GM12878 (cell line): Measurements from ENCODE around the gene ZMAT3. TPM values are rescaled to one million over a fixed set of nuclear protein-coding genes. Genes with fewer than 3 reads are reported as not detected.
A peak's percentile ranks its signal among the peaks of the same experiment; 100 is the strongest.

Source experiments
- ATAC-seq: fragments of 200-7000 bp; cut with Tn5 transposase; 3 replicates; pipeline ENCODE4 v1.9.1; 2020; ENCODE audit warnings: mild to moderate bottlenecking, moderate library complexity
- BruUV-seq: library from RNA; stranded (reverse); fragments of 400-500 nt; replicated peaks from 2 replicates; lab custom pipeline; 2021; lab: Mats Ljungman, UMichigan
- CTCF ChIA-PET: fragments of 300-600 bp; sonication (Branson Sonifier 250); formaldehyde crosslinking; extraction: SDS; loops from one replicate; lab custom pipeline; 2021; ENCODE audit warnings: inconsistent platforms; lab: Yijun Ruan, JAX
- POLR2A ChIA-PET: fragments of 350-600 bp; formaldehyde crosslinking; extraction: SDS; loops from one replicate; lab custom pipeline; 2021; ENCODE audit warnings: inconsistent platforms; lab: Charles Lee
- RAD21 ChIA-PET: fragments of 300-600 bp; sonication (Branson Sonifier 250); formaldehyde crosslinking; loops from one replicate; lab custom pipeline; 2023; ENCODE audit warnings: antibody characterized with exemption; ENCODE audit not compliant: unreplicated experiment; lab: Charles Lee
- SMC1A ChIA-PET: fragments of 300-600 bp; sonication (Branson Sonifier 250); formaldehyde crosslinking; loops from one replicate; lab custom pipeline; 2023; ENCODE audit not compliant: unreplicated experiment, uncharacterized antibody; lab: Charles Lee
- DNase-seq: peaks from one replicate; pipeline ENCODE4 v3.0.0-alpha.2; 2011; ENCODE audit warnings: low read depth, low spot score
- FAIRE-seq: peaks from 3 replicates; lab custom pipeline; 2011; peaks lifted over from hg19 to GRCh38; lab: Jason Lieb, UNC
- H2AFZ ChIP-seq: 2 replicates; pipeline ENCODE4 v1.6.0; 2011; ENCODE audit warnings: low read depth, low read length, control low read depth; ENCODE audit not compliant: control insufficient read depth
- H3K27ac ChIP-seq: 2 replicates; pipeline ENCODE4 v1.5.1; 2011; ENCODE audit warnings: control low read depth; ENCODE audit not compliant: control insufficient read depth, insufficient read depth
- H3K27me3 ChIP-seq, 2 experiments: replicated peaks in 1 of 2; 2 replicates each; pipeline versions ENCODE4 v1.6.0 to v1.6.1; 2011; ENCODE audit warnings: low read length in 1 of 2; ENCODE audit not compliant: control insufficient read depth in 2 of 2, insufficient read depth in 2 of 2
- H3K36me3 ChIP-seq, 2 experiments: 2 replicates each; pipeline ENCODE4 v1.5.1; 2011; ENCODE audit warnings: low read length in 1 of 2; ENCODE audit not compliant: control insufficient read depth in 2 of 2, insufficient read depth in 2 of 2
- H3K4me1 ChIP-seq: 2 replicates; pipeline ENCODE4 v1.6.1; 2011; ENCODE audit warnings: mild to moderate bottlenecking, low read length, moderate library complexity, mixed read lengths; ENCODE audit not compliant: control insufficient read depth, insufficient read depth
- H3K4me2 ChIP-seq: 2 replicates; pipeline ENCODE4 v1.6.0; 2011; ENCODE audit warnings: control low read depth; ENCODE audit not compliant: control insufficient read depth, insufficient read depth
- H3K4me3 ChIP-seq: fragments of 200-600 bp; sonication (generic); 2 replicates; pipeline ENCODE4 v1.5.1; 2016
- H3K79me2 ChIP-seq: 2 replicates; pipeline ENCODE4 v1.6.0; 2011; ENCODE audit warnings: low read length; ENCODE audit not compliant: control insufficient read depth, insufficient read depth
- H3K9ac ChIP-seq: 2 replicates; pipeline ENCODE4 v1.8.0; 2011; ENCODE audit warnings: low read length, control low read depth, mixed read lengths; ENCODE audit not compliant: control insufficient read depth, insufficient read depth
- H3K9me3 ChIP-seq: replicated peaks from 3 replicates; pipeline ENCODE4 v1.5.1; 2011; ENCODE audit warnings: mild to moderate bottlenecking, low read length; ENCODE audit not compliant: control insufficient read depth, insufficient read depth
- H4K20me1 ChIP-seq: 2 replicates; pipeline ENCODE4 v1.6.0; 2011; ENCODE audit not compliant: control insufficient read depth, insufficient read depth
- CHD4 ChIP-seq: fragments of 200-600 bp; sonication (generic); IDR thresholded peaks from 2 replicates; pipeline ENCODE4 v1.6.1; 2016; ENCODE audit warnings: mild to moderate bottlenecking
- EED ChIP-seq: sonication (generic); IDR thresholded peaks from 2 replicates; pipeline ENCODE4 v1.6.1; 2016; ENCODE audit warnings: antibody characterized with exemption, low read depth
- POLR2A ChIP-seq: IDR thresholded peaks from 2 replicates; pipeline ENCODE4 v1.6.1; 2011; ENCODE audit warnings: low read depth, mild to moderate bottlenecking, low read length
- ZNF274 ChIP-seq: IDR thresholded peaks from one replicate; pipeline ENCODE4 v1.8.0; 2011; ENCODE audit not compliant: insufficient read length, insufficient read depth
- WGBS: methylation state at CpG from one replicate; pipeline ENCODE4 v1.1.6; 2016; ENCODE audit warnings: low lambda C conversion rate; ENCODE audit not compliant: insufficient replicate concordance, insufficient coverage; ENCODE audit errors: missing lambda C conversion rate; 5-methylcytosine and 5-hydroxymethylcytosine counted together
- in situ Hi-C: fragments of 300-500 bp; cut with MboI; formaldehyde crosslinking; loops from 9 replicates; pipeline ENCODE4 v1.14.3; 2018; ENCODE audit warnings: mixed read lengths
- intact Hi-C: fragments of 100-400 bp; cut with micrococcal nuclease; formaldehyde crosslinking; loops from one replicate; pipeline ENCODE4 v1.14.2; 2022; ENCODE audit not compliant: unreplicated experiment
- polyA plus RNA-seq, 11 experiments: library from polyadenylated mRNA; depleted of rRNA in 4 of 11; unstranded in 6 of 11; stranded (reverse) in 5 of 11; fragments of >200 nt; fragmentation: Nextera tagmentation in 4 of 11; fragmentation: Illumina TruSeq in 1 of 11; extraction: Ambion mirVana in 4 of 11; extraction: Trizol in 1 of 11; gene quantifications; 1 replicate in 1 of 11; 2 replicates in 10 of 11; pipeline versions ENCODE4 v1.2.1 to v1.2.3, GENCODE V29; 2011 to 2016; ENCODE audit warnings: inconsistent platforms in 2 of 11, missing spikeins in 2 of 11, low read depth in 1 of 11
- total RNA-seq, 4 experiments: library from RNA; depleted of rRNA in 3 of 4; stranded (reverse); fragments of >200 nt in 3 of 4; fragmentation: Illumina TruSeq in 1 of 4; extraction: Trizol in 1 of 4; gene quantifications; 2 replicates each; pipeline versions ENCODE4 v1.2.1 to v1.2.3, GENCODE V29; 2013 to 2021
- TF ChIP-seq, protein P1 (sequence below): fragments of 450-650 bp; formaldehyde crosslinking; IDR thresholded peaks from 2 replicates; pipeline ENCODE4 v1.4.0; 2020; ENCODE audit warnings: mild to moderate bottlenecking, moderate library complexity

The ZMAT3 gene
- total and polyA plus RNA-seq, 10 of the 15 experiments (the other 5 are each of a cell fraction or from before 2014, with no cell fraction given), result 6.2 to 55.9 (median 25.8) TPM

DNA sequence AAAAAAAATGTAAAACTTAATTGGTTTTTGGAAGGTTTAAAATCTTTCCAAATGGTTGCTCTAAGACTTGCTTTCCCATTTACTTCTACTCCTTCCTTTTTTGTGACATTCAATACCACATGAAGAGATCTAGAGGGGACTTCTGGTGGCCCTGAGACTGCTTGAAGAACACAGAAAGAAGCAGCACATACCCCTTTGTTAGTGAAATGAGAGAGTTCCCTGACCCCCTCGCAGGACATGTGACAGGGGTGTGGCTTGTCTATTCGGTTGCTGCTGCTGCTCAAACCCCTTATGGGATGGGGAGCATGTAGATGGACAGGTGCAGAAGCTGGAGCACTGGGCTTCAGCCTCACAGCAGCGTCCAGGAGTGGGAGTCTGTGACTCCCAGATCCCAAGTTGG is 71.0 kb downstream of the ZMAT3 start:
- in situ Hi-C loops, result no loop called here
- 17% methylated on average over 3 of the region's 3 CpGs for WGBS
- Histone ChIP-seq H3K79me2 (no peaks in the 10 kb centered on the region), H3K4me3 (no peak overlapping the region), H4K20me1 (no peaks in the 10 kb centered on the region), H3K4me2 (no peak overlapping the region), H3K27me3 (no peaks in the 10 kb centered on the region)
- DNase-seq, result no peak
- CTCF ChIA-PET, result interaction anchor here (1.0 to 2.0 kb wide), 3 partner anchors 15 to 98 kb away, joined by 3 to 4 read pairs (median 4); no protein-coding TSS in a partner anchor
- FAIRE-seq, result no peak
- SMC1A ChIA-PET, result interaction anchor here (0.6 to 1.1 kb wide), 4 partner anchors 15 to 660 kb away, joined by 3 read pairs; no protein-coding TSS in a partner anchor
- POLR2A ChIA-PET, result interaction anchor here (0.6 kb wide), 1 partner anchor 313 kb away, joined by 4 read pairs; no protein-coding TSS in a partner anchor
- TF ChIP-seq ZNF274 (no peak), CHD4 (no peak), EED (no peak), POLR2A (no peak)
- TF ChIP-seq, protein P1, sequence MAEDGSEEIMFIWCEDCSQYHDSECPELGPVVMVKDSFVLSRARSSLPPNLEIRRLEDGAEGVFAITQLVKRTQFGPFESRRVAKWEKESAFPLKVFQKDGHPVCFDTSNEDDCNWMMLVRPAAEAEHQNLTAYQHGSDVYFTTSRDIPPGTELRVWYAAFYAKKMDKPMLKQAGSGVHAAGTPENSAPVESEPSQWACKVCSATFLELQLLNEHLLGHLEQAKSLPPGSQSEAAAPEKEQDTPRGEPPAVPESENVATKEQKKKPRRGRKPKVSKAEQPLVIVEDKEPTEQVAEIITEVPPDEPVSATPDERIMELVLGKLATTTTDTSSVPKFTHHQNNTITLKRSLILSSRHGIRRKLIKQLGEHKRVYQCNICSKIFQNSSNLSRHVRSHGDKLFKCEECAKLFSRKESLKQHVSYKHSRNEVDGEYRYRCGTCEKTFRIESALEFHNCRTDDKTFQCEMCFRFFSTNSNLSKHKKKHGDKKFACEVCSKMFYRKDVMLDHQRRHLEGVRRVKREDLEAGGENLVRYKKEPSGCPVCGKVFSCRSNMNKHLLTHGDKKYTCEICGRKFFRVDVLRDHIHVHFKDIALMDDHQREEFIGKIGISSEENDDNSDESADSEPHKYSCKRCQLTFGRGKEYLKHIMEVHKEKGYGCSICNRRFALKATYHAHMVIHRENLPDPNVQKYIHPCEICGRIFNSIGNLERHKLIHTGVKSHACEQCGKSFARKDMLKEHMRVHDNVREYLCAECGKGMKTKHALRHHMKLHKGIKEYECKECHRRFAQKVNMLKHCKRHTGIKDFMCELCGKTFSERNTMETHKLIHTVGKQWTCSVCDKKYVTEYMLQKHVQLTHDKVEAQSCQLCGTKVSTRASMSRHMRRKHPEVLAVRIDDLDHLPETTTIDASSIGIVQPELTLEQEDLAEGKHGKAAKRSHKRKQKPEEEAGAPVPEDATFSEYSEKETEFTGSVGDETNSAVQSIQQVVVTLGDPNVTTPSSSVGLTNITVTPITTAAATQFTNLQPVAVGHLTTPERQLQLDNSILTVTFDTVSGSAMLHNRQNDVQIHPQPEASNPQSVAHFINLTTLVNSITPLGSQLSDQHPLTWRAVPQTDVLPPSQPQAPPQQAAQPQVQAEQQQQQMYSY (CRISPR knock-in tag), result no peak
- TF ChIP-seq, all 136 proteins: peak for 0
- RAD21 ChIA-PET, result interaction anchor here (0.7 to 2.0 kb wide), 5 partner anchors 18 to 557 kb away, joined by 3 to 7 read pairs (median 5); no protein-coding TSS in a partner anchor
- peak; percentile 83 for ATAC-seq
- Histone ChIP-seq H3K27ac (peak overlapping the region; percentile 13; the same call in 1 of the 2 replicates), H3K9me3 (no peaks in the 10 kb centered on the region; the same call in 2 of the 3 replicates), H3K4me1 (0 out of 2 replicates have a peak, but pooled peaks cover 3% of the 10 kb centered on the region), H3K36me3 (no peaks in the 10 kb centered on the region), H2AFZ (no peak overlapping the region), H3K9ac (no peak overlapping the region)
- BruUV-seq, result no TSS peak
- intact Hi-C loops, result no loop called here
